C1 segment of cervical spinal cord (tissue), 14 donors: Measurements from ENCODE around the gene MARCOL.
"Not testable (repeated sequence)": the region's sequence is repeated elsewhere in the genome, so short reads cannot be mapped to it uniquely, and the experiment has no call there.

ENCODE experiments used
- DNase-seq, 14 donors: peaks; one replicate each; lab custom pipeline; 2025; lab: John Stamatoyannopoulos, UW

Gene MARCOL

DNA sequence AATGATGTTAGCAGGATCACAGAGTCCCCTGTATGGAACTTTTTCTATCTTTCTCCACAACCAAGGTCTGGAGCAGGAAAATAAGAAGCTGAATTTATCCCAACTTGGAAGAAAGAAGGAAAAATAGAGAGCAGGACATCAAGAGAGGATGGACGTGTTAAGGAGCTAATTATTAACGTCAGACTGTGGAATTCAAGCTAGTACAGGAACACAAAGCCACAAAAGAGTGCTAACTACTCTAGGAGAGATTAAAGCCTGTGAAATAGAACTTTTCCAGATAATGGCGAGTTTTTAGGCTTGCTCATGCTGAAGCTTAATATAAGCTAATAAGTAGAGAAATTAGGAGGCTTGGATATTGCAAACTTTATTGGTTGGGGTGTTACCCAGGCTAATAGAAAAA lies 29.6 kb downstream of the MARCOL start:
- no peak for DNase-seq

DNA sequence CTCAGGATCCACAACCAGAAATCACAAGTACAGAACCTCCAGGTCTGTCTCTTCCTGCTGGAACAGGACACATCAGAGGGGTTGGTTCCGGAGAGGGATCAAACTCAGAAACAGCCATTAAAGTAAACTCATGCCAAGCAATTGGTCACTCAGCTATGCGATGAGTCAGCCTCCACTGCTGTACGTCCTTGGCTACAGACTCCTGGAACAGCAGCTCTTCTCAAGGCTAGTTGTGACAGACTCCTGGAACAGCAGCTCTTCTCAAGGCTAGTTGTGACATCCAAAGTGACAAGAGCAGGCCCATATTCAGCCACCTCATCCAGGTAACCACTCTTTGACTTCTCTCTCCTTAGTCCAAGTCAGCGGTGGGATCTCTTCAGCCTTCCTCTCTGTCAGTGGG lies 30.2 kb downstream of the MARCOL start, which contains the start of gene SPINK13:
TSS of gene SPINK13 (plus strand) at position 229 of the 400 bp plus-strand sequence. CDS start 1,279 bp downstream, outside the sequence.
- no peak for DNase-seq

DNA sequence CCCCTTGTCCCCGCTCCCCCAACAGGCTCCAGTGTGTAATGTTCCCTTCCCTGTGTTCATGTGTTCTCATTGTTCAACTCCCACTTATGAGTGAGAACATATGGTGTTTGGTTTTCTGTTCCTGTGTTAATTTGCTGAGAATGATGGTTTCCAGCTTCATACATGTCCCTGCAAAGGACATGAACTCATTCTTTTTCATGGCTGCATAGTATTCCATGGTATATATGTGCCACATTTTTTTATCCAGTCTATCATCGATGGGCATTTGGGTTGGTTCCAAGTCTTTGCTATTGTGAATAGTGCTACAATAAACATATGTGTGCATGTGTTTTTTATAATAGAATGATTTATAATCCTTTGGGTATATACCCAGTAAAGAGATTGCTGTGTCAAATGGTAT lies 36.8 kb downstream of the MARCOL start:
- DNase-seq: not testable (repeated sequence)

DNA sequence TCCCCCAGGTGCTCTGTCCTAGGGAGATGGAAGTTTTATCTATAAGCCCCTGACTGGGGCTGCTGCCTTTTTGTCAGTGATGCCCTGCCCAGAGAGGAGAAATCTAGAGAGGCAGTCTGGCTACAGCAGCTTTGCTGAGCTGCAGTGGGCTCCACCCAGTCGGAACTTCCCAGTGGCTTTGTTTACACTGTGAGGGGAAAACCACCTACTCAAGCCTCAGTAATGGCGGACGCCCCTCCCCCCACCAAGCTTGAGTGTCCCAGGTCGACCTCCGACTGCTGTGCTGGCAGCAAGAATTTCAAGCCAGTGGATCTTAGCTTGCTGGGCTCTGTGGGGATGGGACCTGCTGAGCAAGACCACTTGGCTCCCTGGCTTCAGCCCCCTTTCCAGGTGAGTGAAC lies 42.6 kb downstream of the MARCOL start:
- not testable (repeated sequence) for DNase-seq

DNA sequence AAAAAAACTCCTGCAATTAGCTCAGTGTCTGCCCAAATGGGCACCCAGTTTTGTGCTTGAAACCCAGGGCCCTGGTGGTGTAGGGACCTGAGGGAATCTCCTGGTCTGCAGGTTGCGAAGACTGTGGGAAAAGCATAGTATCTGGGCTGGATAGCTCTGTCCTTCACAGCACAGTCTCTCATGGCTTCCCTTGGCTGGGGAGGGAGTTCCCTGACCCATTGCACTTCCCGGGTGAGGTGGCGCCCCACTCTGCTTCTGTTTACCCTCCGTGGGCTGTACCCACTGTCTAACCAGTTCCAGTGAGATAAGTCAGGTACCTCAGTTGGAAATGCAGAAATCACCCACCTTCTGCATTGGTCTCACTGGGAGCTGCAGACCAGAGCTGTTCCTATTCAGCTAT lies 43.0 kb downstream of the MARCOL start:
- DNase-seq: not testable (repeated sequence)

- DNase-seq: peak in 1 of 14 donors; percentile 1
These were observed 52.2 kb downstream of the MARCOL start for GRCh38 chr5:148290271-148291195.
